Kidney tubule cell (primary cell): ENCODE data around the gene SDCCAG8.

Source experiments
- DNase-seq: peaks from one replicate; pipeline ENCODE4 v3.0.0-alpha.2; 2018; ENCODE audit warnings: low spot score

The SDCCAG8 gene

DNA sequence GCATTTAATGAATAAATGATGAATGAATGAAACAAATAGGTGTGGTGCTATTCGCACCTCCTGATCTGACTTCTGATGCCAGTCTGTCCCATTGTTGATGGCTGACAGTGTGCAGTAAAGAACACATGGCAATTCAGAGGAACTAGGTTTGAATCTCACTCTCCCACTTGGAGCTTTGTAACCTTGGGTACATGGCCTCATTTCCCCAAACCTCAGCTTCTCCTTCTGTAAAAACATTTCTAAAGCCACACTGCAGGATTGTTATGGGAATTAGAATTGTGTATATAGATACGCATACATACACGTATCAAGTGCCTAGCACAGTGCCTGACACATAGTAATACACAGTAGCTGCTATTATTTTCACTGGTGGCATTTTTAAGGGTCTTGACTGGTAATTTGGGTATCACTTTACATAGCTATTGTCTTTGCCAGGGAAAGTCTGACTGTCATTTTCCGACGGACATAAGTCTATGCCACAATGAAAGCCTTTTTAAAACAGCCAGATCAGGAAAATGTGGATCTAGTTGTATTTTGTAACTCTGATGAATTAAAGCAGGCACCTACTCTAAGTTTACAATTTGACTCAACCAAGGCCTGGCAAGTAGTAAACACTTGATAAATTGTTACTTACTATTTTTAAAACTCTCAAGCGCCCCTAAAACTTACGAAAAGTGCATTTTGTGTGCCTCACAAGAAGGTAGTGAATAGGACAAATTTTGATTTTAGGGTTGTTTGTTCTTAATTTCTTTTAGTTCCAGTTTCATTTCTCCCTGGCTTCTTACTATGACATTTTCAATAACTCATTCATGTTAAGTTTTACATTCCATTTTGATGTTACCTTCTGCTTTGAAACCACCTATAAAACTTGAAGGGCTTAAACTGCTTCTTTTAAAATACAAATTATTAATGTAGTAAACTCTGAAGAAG is 164.4 kb downstream of the SDCCAG8 start:
- DNase-seq: no peak

DNA sequence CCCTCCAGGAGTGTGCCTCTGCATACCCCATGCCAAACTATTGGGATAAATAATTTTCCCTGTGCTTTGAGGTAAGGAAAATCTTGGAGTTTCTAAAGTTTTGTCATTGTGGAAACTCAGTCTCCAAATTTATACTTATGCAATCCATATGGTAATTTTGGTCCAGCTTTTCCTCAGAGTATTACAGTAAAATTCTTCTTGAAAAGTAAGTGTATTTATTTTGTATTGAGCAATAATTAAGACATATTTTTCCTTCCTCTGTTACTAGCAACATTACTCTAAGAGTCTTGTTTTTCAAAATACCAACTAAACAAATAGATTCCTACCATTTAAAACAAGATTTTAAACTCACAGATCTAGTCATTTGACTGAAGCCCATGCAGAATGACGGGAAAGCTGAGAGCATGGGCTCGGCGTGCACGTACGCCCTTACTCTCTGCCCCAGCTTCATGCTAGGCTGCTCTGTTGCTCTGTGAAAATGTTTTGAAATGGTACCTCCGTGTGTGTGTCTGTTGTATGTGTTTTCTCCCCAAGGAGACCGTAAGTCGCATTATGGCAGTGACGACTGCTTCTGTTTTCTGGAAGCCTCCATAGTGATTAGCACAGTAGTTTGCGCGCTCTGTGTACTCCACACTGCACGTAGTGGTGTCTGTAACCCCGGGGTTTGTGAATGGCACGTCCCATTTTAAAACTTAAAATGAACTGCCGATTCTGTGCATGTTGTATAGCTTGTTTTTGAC is 165.3 kb downstream of the SDCCAG8 start:
- peak; percentile 66 for DNase-seq

DNA sequence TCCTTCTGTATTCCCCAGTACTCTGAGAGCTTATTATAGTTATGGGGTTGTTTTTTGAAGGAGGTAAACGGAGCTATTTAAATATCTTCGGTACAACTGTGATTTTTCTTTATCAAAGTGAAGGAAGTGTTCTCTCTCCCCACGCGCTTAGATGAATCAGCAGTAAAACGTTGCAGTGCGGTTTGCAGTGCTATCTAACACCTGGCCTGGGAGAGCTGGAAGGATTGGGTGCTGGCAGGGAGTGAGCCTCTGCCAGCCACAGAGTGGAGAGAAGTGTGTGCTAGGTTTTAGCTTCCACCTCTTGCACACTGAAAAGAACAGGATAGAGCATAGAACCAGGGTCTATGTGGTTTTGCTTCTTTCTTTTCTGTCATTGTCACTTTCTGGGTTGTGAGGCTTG is 165.9 kb downstream of the SDCCAG8 start:
- peak; percentile 87 for DNase-seq

DNA sequence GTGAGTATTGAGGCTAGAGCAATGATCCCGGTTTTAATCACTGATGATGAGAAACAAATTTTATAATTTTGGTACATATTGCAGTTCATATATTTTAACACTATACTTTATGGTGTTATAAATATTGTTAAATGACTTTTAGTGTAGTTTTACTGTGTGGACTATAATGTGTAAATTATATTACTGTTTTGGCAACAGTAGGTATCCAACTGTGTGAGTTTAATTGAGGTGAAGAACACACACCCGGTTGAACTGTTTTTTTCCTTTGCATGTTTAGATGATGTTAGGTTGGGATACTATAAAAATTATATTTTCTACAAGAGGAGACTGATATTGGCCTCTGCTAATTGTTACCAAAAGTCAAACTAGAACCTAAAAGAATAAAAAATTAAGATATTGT is 166.5 kb downstream of the SDCCAG8 start:
- DNase-seq: no peak

DNA sequence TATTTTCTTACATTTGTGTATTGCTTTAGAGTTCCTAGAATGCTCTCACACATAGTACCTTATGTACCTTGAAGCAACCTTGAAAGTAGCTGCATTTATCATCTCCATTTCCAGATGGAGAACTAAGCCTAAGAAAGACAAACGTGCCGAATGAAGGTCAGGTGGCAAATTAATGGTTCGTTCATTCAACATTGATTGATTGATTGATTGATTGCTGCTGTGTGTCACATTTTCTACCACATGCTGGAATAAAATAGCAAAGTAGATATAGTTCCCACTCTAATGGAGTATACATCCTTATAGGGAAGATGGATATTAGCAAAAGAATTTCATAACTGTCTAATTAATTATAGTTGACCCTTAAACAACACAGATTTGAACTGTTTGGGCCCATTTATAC is 172.2 kb downstream of the SDCCAG8 start:
- no peak for DNase-seq

DNA sequence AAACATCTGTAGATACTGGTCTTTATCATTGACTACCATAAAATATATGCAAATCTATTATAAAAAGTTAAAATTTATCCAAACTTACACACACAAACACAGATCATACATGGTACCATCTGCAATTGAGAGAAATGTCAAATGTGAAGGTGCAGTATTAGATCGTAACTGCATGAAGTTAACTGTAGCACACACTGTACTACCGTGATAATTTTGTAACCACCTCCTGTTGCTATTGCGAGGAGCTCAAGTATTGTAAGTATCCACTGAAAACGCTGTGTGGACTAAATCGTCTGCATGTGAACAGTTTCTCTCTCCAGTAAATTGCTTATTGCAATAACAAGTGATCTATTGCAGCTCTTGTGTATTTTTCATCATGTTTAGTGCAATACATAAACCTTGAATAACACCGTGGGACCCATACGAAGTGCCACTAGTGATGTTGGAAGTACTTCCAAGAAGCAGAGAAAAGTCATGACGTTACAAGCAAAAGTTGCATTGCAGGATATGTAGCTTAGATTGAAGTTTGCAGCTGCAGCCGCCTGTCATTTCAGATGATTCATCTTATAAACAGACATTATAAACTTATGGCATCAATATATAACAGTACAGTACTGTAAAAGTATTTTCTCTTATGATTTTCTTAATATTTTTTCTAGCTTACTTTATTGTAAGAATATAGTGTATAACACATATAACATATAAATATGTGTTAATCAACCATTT is 172.9 kb downstream of the SDCCAG8 start:
- DNase-seq: no peak

DNA sequence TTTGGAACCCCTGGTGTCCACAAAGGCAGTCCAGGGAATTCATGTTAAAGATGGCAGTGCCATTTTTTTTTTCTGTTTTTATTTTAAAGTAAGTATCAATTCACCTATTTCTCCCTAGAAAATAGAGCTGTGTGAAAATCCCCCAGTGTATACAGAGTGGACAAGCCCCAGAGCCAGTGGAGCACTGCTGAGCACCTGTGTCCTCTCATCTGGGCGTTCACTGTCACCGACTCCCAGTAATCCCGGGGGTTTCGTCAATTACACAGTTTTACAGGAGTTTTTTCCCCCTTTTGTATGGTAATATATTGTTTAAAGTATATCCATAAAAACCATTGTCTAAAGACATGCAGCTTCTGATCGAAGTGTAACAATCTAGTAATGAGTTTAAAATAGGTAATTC is 175.8 kb downstream of the SDCCAG8 start:
- no peak for DNase-seq

DNA sequence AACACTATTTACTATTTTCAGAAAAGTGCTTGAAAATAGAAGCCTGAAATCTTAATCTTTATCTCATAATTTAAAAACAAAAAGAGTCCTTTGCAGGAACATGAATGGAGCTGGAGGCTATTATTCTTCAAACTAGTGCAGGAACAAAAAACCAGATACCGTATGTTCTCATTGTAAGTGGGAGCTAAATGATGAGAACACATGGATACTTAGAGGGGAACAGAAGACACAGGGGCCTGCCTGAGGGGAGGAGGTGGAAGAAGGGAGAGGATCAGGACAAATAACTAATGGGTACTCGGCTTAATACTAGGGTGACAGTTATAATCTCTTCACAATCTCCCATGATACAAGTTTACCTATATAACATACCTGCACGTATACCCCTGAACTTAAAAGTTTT is 176.3 kb downstream of the SDCCAG8 start:
- DNase-seq: no peak

DNA sequence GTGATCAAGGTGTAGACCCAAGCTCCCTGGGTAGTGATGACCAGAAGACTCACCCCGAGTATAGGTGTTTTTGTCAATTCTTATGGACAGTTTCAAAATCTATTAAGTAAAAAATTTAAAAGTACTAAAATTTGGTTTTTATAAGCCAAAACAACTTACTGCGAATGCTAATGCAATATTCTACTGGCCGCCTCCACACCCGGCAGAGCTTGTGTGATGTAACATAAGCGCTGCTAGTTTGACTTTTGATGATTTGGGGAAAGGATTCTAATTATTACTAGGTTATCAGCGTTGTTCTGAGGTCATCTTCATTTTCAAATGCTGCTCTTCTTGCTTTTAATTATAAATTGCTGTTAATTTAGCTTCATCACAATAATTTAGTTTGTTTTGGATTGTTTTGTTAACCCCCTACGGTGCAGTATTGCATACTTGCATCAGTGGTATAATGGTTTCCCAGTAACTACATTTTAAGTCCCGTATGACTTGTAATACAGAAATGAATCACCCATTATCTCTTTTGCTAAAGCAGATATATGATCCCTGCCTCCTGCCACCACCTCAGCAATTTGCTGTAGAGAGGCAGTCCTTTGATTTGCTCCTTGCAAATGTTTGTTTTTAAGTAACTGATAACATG is 178.0 kb downstream of the SDCCAG8 start:
- no peak for DNase-seq

DNA sequence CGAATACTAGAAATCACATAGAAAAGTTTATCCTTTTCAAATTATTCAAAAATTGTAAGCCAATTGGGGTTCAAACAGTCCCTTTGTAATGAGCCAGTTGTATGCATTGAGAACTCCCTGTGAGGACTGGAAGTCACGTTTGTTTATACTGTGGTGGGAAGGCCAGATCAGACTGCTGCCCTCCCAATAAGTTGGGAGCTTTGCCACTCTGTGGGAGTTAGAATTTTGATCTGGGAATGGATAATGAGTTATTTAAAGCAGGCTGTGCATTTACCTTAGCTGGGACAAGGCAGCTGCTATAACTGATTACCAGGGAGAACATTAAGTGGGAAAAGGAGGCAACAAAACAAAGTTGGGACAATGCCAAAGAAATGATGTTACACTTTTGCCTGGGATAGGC is 178.8 kb downstream of the SDCCAG8 start:
- DNase-seq: no peak

DNA sequence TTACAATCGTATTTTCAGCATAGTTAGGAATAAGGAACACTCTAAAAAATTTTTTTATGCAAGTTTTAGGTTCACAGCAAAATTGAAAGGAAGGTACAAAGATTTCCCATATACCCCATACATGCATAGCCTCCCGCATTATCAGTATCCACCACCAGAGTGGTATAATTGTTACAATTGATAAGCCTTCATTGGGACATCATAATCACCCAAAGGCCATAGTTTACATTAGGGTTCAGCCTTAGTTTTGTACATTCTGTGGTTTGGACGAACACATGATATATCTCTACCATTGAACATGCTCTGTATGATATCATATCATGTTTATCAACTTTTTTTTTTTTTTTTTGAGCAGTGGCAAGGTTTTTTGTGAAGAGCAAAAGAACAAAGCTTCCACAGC is 180.0 kb downstream of the SDCCAG8 start:
- DNase-seq: no peak

DNA sequence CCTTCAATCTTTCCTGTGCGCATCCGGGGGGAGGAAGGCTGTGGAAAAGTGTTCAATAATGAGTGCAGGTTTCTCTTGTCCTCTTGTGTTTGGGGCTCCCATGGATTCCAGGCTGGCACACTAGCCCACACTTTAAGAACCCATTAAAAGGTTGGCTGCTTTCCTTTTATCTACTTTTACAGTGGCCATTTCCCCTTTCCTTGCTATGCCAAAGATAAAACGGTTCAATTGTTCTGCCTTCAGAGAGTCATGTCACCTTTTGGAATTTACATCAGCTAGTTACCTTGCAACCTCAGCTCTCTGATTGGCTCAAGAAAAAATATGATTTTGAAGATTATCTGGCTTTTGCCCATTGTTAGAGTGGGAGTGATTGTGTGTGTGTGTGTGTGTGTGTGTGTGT is 182.3 kb downstream of the SDCCAG8 start:
- no peak for DNase-seq

DNA sequence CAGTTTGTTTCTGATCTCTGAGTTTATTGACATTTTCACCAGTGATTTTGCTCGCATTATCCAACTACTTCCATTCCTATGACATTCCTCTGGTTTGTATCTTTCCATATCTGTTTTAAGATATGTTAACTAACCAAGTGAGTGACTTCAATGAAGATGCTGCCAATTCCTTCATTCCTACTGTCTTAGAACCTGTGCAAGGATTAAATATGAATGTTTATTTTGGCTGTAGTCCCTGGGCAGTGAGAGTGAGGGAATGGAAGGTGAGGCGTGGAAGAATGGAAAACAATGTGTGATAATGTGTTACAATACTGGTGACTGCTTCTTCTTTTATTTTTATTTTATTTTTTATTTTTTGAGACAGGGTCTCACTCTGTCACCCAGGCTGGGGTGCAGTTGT is 183.0 kb downstream of the SDCCAG8 start:
- peak; percentile 50 for DNase-seq

DNA sequence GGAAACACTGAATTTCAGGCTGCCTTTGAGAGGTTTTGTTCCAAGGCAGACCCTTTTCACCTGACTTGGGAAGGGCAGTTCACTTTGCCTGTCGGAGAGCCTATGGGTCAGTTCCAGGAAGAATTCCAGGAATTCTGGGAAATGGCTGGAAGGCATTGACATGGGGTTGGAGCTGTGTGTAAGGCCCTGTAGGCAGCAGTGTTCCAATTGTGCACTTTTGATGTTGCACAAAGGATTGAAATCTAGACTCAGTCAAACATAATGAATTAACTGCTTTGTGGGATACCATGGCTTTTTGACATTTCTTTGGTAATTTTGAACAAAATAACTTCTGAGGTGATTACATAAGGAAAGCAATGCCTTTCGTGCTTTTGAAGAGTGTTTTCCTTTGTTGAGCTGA is 184.6 kb downstream of the SDCCAG8 start:
- DNase-seq: no peak

DNA sequence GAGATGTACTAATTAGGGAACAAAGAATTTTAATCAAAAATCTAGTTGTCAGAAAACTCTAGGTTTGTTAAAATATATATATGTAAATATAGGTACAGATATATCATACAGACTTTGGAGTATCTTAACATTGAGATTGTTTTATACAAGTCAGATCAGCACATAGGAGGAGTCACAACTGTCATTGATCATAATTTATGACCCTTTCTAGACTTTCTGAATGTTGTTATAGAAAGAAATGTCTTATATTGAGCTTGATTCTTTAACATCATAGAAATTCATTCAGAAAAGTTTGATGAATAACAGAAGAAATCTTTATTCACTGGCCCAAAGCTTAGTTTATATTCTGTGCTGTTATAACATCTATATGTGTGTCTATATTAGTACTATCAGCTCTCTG is 185.8 kb downstream of the SDCCAG8 start:
- no peak for DNase-seq

DNA sequence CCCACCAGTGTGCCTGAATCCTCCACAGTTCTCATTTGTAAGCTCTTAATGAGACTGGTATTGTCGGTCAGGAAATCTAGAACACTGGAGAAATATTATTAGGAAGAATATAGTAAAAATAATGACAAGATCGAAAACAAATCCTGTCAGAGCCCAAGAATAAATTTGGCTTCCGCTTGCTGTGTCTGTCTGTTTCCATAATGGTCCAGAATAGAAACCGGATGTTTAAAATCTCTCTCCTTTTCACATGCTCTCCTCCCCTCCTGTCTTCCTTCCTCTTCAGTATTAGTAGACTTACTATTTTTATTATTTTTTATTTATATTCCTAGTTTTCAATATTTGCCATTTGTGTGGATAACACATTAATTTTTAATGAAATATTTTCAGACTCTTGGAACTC is 187.7 kb downstream of the SDCCAG8 start:
- no peak for DNase-seq

DNA sequence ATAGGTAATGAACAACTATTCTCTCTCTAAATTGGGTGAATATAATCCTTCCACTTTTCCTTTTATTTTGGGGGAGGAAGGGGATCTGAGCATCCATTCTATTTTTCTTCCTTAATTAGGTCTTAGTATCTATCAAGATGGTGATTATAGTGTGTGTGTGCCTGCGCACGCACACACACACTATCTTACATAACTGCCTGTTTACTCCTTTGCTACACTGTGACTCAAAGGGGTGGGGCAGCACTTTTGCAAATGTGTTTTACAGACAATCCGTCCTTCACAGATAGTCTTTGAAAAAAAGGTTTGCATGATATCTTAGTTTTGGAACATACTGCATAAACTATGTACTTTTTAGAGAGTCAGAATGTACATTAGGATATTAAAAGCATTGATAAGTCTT is 191.5 kb downstream of the SDCCAG8 start:
- DNase-seq: no peak

DNA sequence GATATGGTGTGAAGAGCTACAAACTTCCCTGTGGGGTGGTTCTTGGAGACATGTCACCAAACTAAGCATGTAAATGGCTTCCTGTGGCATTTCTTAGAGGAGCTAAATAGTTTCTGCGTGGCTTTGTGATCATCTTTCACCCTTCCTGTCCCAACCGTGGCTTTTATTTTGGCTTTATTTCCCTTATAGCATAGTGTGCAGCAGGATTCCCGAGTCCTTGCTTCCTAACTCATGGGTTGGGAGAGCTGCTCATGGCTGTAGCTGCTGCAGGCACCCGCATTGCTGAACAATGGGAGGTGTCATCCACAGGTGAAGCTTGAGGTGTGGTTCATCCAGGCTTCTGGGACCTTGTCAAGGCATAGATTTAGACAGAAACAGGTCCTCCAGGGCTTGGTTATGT is 192.0 kb downstream of the SDCCAG8 start:
- no peak for DNase-seq

DNA sequence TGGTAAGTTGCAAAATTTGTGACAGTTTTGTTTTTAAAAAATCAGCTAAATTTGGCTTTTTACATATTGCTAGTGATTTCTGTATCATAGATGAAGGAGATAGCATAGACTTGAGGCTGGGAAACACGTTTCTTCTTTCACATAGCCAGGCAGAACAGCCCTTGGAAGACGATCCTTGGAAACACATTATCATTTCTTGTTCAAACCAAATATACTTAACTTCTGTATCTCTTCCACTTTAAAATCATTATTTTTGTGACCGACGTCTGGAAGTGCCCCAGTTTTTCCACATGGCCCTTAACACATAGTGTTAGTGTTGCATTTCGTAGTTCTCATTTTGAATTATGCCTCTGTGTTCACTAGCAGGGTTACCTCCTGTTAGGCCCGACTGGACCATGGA is 193.5 kb downstream of the SDCCAG8 start:
- DNase-seq: no peak

DNA sequence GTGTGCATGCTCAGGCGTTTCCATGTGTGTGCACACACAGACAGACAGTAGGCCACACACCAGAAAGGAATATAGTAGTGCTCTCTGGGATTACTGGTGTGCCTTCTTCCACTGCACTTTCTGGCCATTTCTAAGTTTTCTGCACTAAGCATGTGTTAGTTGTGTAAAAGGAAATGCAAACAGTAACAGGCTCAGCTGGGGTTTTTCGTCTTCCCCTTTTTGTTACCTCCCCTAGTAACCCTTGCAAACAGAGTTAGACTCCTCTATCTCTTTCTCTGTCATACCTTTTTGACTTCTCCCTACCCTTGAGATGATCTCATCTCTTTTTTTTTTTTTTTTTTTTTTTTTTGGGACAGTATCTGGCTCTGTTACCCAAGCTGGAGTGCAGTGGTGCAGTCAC is 196.3 kb downstream of the SDCCAG8 start:
- no peak for DNase-seq

DNA sequence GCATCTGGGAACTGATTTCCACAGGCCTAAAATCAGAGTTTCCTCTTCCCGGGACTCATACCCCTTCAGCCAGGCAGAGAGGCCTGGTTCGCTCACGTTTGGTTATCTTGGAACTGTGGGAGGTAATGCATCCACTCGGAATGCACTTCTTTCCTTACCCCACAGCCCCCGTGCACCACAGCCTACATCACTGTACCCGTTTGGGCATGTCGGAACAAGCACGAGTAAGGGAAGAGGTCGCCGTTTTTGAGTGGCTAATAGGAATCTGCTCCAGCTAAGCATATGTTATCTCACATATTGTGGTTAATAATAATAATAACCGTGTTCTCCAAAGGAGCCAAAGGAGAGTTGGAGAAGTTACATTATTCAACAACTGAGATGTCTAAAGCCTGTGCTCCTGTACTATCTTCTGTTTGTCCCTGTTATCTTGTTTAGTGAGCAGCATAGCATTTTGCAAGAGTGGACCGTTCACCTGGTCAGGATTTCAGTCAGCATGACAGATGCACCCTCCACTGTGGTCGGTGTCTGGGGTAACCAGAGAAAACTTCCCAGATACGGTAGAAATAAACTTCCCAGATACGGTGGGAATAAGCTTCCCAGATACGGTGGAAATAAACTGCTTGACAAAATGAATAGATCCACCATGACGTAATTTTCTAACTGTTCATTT is 198.6 kb downstream of the SDCCAG8 start:
- no peak for DNase-seq
